Panc1 (cell line): Measurements from ENCODE around the gene PKNOX2. TPM values are rescaled to one million over a fixed set of nuclear protein-coding genes. Genes with fewer than 3 reads are reported as not detected.

ENCODE experiments used
- ATAC-seq: fragments of 200-7000 bp; cut with Tn5 transposase; 2 replicates; pipeline ENCODE4 v1.9.1; 2020; ENCODE audit warnings: mild to moderate bottlenecking, moderate library complexity
- BruUV-seq: library from RNA; stranded (reverse); fragments of 400-500 nt; replicated peaks from 2 replicates; lab custom pipeline; 2021; lab: Mats Ljungman, UMichigan
- CTCF ChIA-PET: fragments of 300-600 bp; sonication (Branson Sonifier 250); formaldehyde crosslinking; loops from one replicate; lab custom pipeline; 2022; ENCODE audit warnings: antibody characterized with exemption; lab: Charles Lee
- POLR2A ChIA-PET: fragments of 300-600 bp; sonication (Branson Sonifier 250); formaldehyde crosslinking; loops from one replicate; lab custom pipeline; 2022; ENCODE audit warnings: antibody characterized with exemption; lab: Charles Lee
- DNase-seq: peaks from one replicate; pipeline ENCODE4 v3.0.0-alpha.2; 2010; ENCODE audit warnings: low read depth, low spot score
- H3K27ac ChIP-seq: 2 replicates; pipeline ENCODE4 v1.5.1; 2011; ENCODE audit warnings: mild to moderate bottlenecking, low read length, inconsistent platforms
- H3K27me3 ChIP-seq: fragments of 200-500 bp; sonication (Bioruptor generic); 2 replicates; pipeline ENCODE4 v1.6.0; 2014; ENCODE audit warnings: low read length, inconsistent platforms; ENCODE audit not compliant: control insufficient read depth, insufficient read depth
- H3K36me3 ChIP-seq: fragments of 200-500 bp; sonication (Bioruptor generic); 2 replicates; pipeline ENCODE4 v1.5.1; 2014; ENCODE audit warnings: inconsistent platforms, mild to moderate bottlenecking, low read length, moderate library complexity; ENCODE audit not compliant: control insufficient read depth, insufficient read depth
- H3K4me1 ChIP-seq: 2 replicates; pipeline ENCODE4 v1.5.1; 2011; ENCODE audit warnings: inconsistent platforms, mild to moderate bottlenecking, low read length, moderate library complexity; ENCODE audit not compliant: control insufficient read depth, insufficient read depth
- H3K4me3 ChIP-seq, 2 experiments: 2 replicates each; pipeline ENCODE4 v1.5.1; 2011 to 2012; ENCODE audit warnings: low read depth in 2 of 2, low read length in 2 of 2, mild to moderate bottlenecking in 2 of 2, inconsistent platforms in 1 of 2, moderate library complexity in 1 of 2
- H3K9me3 ChIP-seq: fragments of 200-500 bp; sonication (Bioruptor generic); 2 replicates; pipeline ENCODE4 v1.5.1; 2014; ENCODE audit warnings: low read depth, mild to moderate bottlenecking, inconsistent platforms, low read length, moderate library complexity; ENCODE audit not compliant: control insufficient read depth, insufficient read depth
- CTCF ChIP-seq: fragments of 450-650 bp; IDR thresholded peaks from 2 replicates; pipeline ENCODE4 v1.5.1; 2017; ENCODE audit warnings: mild to moderate bottlenecking
- POLR2AphosphoS5 ChIP-seq: IDR thresholded peaks from 2 replicates; pipeline ENCODE4 v1.6.1; 2012; ENCODE audit warnings: mild to moderate bottlenecking, low read depth, low read length, moderate library complexity
- SIN3A ChIP-seq: IDR thresholded peaks from 2 replicates; pipeline ENCODE4 v1.6.1; 2012; ENCODE audit warnings: low read depth, mild to moderate bottlenecking, low read length, moderate library complexity, borderline replicate concordance; ENCODE audit not compliant: insufficient read depth
- TCF7L2 ChIP-seq: IDR thresholded peaks from 2 replicates; pipeline ENCODE4 v1.6.1; 2011; ENCODE audit warnings: mild to moderate bottlenecking, low read depth, low read length, inconsistent platforms
- in situ Hi-C: cut with HindIII; loops from 2 replicates; pipeline ENCODE4 v1.10.0; 2016; ENCODE audit warnings: low sequenced_read_pairs, low pct_unique_long_range_greater_than_20kb
- intact Hi-C: fragments of 100-400 bp; cut with micrococcal nuclease; formaldehyde crosslinking; loops from one replicate; pipeline ENCODE4 v1.10.0; 2022; ENCODE audit not compliant: unreplicated experiment
- total RNA-seq: library from RNA; stranded (reverse); gene quantifications from one replicate; pipeline ENCODE4 v1.2.1, GENCODE V29; 2021; ENCODE audit not compliant: unreplicated experiment
- TF ChIP-seq, protein P1 (sequence below), 2 experiments: IDR thresholded peaks; 2 replicates each; pipeline ENCODE4 v1.6.1; 2011 to 2012; ENCODE audit warnings: low read depth in 2 of 2, control low read depth in 1 of 2, low read length in 1 of 2, mild to moderate bottlenecking in 1 of 2, moderate library complexity in 1 of 2; ENCODE audit not compliant: insufficient read depth in 1 of 2

The PKNOX2 gene
- total RNA-seq, 1 experiment from 2014 or later, result not detected

GRCh38 chr11:125292100-125292499, 127.5 kb downstream of the PKNOX2 start:
- DNase-seq (no peak), ATAC-seq (no peak)
- Histone ChIP-seq H3K4me1 (no peaks in the 10 kb centered on the region), H3K27ac (no peak overlapping the region), H3K36me3 (no peaks in the 10 kb centered on the region), H3K4me3 (no peak overlapping the region), H3K27me3 (peaks cover 20% of the 10 kb centered on the region), H3K9me3 (no peaks in the 10 kb centered on the region)
- in situ Hi-C loops (no loop called here), intact Hi-C loops (no loop called here)
- TF ChIP-seq, protein P1, sequence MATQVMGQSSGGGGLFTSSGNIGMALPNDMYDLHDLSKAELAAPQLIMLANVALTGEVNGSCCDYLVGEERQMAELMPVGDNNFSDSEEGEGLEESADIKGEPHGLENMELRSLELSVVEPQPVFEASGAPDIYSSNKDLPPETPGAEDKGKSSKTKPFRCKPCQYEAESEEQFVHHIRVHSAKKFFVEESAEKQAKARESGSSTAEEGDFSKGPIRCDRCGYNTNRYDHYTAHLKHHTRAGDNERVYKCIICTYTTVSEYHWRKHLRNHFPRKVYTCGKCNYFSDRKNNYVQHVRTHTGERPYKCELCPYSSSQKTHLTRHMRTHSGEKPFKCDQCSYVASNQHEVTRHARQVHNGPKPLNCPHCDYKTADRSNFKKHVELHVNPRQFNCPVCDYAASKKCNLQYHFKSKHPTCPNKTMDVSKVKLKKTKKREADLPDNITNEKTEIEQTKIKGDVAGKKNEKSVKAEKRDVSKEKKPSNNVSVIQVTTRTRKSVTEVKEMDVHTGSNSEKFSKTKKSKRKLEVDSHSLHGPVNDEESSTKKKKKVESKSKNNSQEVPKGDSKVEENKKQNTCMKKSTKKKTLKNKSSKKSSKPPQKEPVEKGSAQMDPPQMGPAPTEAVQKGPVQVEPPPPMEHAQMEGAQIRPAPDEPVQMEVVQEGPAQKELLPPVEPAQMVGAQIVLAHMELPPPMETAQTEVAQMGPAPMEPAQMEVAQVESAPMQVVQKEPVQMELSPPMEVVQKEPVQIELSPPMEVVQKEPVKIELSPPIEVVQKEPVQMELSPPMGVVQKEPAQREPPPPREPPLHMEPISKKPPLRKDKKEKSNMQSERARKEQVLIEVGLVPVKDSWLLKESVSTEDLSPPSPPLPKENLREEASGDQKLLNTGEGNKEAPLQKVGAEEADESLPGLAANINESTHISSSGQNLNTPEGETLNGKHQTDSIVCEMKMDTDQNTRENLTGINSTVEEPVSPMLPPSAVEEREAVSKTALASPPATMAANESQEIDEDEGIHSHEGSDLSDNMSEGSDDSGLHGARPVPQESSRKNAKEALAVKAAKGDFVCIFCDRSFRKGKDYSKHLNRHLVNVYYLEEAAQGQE (IDR thresholded peaks at IDR 0.05; ENCODE audit: insufficient read depth in 1 of 2, low read depth in 2 of 2, low read length in 1 of 2), result no peak
- ChIA-PET POLR2A (no interaction called here), CTCF (no interaction called here)
- no TSS peak for BruUV-seq

DNA sequence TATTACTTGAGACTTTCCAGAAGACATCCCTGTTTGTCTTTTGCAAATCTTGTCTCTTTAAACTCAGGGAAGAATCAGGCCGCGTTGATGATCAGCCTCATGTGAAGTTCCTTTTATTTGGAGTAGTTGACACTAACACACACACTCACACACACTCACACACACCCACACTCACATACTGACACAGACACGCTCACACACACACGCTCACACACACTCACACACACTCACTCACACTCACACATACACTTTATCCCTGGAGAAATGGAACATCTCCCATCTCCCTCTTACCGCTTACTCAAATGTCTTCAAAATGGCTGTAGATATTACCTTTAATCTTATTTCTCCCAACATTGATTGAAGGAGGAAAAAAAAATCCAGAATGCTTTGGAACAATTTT, 129.0 kb downstream of the PKNOX2 start:
- no peak for DNase-seq
- no TSS peak for BruUV-seq
- ChIA-PET CTCF (no interaction called here), POLR2A (no interaction called here)
- H3K36me3 ChIP-seq, result no peaks in the 10 kb centered on the region
- TF ChIP-seq TCF7L2, result no peak
- no peak for TF ChIP-seq CTCF
- no peak for TF ChIP-seq POLR2AphosphoS5
- no peaks in the 10 kb centered on the region for H3K4me1 ChIP-seq
- H3K9me3 ChIP-seq, result no peaks in the 10 kb centered on the region
- peaks cover 20% of the 10 kb centered on the region for H3K27me3 ChIP-seq
- no peak overlapping the region for H3K4me3 ChIP-seq
- H3K27ac ChIP-seq, result no peak overlapping the region
- in situ Hi-C loops, result no loop called here
- no peak for ATAC-seq
- intact Hi-C loops, result no loop called here

- ATAC-seq, result no peak
- Histone ChIP-seq H3K27ac (no peak overlapping the region), H3K4me3 (no peak overlapping the region), H3K4me1 (peaks cover 9% of the 10 kb centered on the region), H3K36me3 (no peaks in the 10 kb centered on the region), H3K9me3 (no peaks in the 10 kb centered on the region), H3K27me3 (peaks cover 20% of the 10 kb centered on the region)
- CTCF ChIA-PET, result no interaction called here
- intact Hi-C loops, result no loop called here
- no peak for DNase-seq
- BruUV-seq, result no TSS peak
- in situ Hi-C loops, result no loop called here
- POLR2A ChIA-PET, result no interaction called here
- TF ChIP-seq TCF7L2, result no peak
- no peak for TF ChIP-seq CTCF
- no peak for TF ChIP-seq POLR2AphosphoS5
- TF ChIP-seq SIN3A, result no peak
- TF ChIP-seq, protein P1 (IDR thresholded peaks at IDR 0.05; ENCODE audit: insufficient read depth in 1 of 2, low read depth in 2 of 2, low read length in 1 of 2), result no peak
These were observed 131.4 kb downstream of the PKNOX2 start for GRCh38 chr11:125295931-125296330.
